Measurements from ENCODE around the gene NCBP3.

NCBP3 gene

DNA sequence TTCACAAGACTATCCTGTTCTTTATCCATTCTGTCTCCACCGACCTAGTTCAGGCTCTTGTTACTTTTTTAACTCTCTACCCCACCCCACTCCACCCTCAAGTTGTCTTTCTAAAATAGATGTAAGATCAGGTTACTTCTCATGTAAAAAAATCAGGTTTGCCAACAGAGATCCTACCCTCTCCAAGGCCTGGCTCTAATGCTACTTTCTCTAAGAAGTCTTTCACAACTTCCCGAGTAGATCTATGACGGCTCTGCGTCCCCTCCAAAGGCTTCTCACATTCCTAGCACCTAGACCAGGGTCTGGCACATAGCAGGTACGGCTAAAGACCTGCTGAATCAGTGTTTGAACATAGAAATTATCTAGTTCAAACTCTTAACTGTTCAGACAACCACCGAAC is 30.9 kb downstream of the NCBP3 start:
- no peak overlapping the region for H3K4me3 ChIP-seq (replicated peaks; ENCODE audit: low read depth, low read length)
- no peak for DNase-seq (ENCODE audit: extremely low read depth, low read depth)
- TF ChIP-seq CTCF (IDR thresholded peaks at IDR 0.05; ENCODE audit: low read depth, low read length, missing control alignments), result no peak

DNA sequence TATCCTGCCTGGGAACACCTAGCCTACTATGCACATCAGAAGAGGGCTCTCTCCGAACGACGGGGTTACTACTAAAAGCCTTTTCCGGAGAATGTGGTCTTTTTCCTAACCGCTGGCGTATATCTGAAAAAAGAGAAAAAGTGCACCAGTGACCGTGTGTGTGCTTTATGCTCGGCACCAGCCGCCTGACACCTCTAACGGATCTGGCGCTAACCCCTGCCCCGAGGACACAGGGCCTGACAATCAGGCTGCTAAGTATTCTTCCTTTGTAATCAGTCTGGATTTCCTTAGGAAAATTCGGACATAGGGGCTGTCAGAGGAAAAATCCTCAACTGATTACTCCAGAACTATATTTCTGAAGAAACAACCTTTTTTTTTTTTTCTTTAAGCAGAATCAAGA is 31.7 kb downstream of the NCBP3 start:
- H3K4me3 ChIP-seq (replicated peaks; ENCODE audit: low read depth, low read length), result no peak overlapping the region
- TF ChIP-seq CTCF (IDR thresholded peaks at IDR 0.05; ENCODE audit: low read depth, low read length, missing control alignments), result no peak
- no peak for DNase-seq (ENCODE audit: extremely low read depth, low read depth)

GRCh38 chr17:3813171-3813570 is 32.9 kb downstream of the NCBP3 start:
- no peak for DNase-seq (ENCODE audit: extremely low read depth, low read depth)
- no peak overlapping the region for H3K4me3 ChIP-seq (replicated peaks; ENCODE audit: low read depth, low read length)
- TF ChIP-seq CTCF (IDR thresholded peaks at IDR 0.05; ENCODE audit: low read depth, low read length, missing control alignments), result no peak

DNA sequence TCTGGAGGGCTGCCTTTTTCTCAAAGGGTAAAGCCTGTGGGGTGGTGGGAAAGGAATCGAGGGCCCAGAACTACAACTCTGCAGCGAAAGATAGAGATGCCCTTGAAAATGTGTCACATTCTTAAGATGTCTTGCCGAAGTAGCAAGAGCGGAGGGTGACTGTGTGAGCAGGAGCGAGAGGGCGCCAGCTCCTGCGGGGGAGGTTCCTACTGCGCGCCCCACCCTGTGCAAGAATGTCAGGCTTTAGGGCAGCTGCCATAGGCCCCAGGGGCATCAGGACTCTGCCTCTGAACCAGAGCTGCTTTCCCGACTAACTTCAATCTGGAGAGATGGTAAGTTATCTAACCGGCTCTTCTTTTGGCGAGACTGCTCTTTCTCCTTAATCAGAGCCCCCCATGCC is 33.3 kb downstream of the NCBP3 start:
- DNase-seq (ENCODE audit: extremely low read depth, low read depth), result no peak
- no peak overlapping the region for H3K4me3 ChIP-seq (replicated peaks; ENCODE audit: low read depth, low read length)
- TF ChIP-seq CTCF (IDR thresholded peaks at IDR 0.05; ENCODE audit: low read depth, low read length, missing control alignments), result no peak

- no peak for TF ChIP-seq CTCF (IDR thresholded peaks at IDR 0.05; ENCODE audit: low read depth, low read length, missing control alignments)
These were observed 33.8 kb downstream of the NCBP3 start for GRCh38 chr17:3812284-3812683.

DNA sequence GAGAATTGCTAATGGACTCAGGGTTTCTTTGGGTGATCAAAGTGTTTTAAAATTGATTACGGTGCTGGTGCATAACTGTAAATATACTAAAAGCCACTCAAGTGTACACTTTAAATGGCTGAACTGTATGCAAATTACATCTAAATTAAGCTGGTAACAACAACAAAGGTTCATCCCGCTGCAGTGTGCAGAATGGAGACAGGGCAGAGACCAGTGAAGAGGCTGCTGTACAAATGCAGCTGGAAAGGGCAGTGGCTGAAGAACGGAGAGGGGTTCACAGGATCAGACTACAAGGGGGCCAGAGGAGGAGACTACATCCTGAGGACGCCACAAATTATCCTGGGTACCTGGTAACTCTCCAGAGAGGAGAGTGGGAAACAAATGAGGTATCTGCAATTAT is 36.0 kb downstream of the NCBP3 start:
- no peak for TF ChIP-seq CTCF (IDR thresholded peaks at IDR 0.05; ENCODE audit: low read depth, low read length, missing control alignments)
- no peak for DNase-seq (ENCODE audit: extremely low read depth, low read depth)
- H3K4me3 ChIP-seq (replicated peaks; ENCODE audit: low read depth, low read length), result no peak overlapping the region

More at GRCh38 chr17:3812284-3812683, 33.8 kb downstream of the NCBP3 start:
- H3K4me3 ChIP-seq (replicated peaks; ENCODE audit: low read depth, low read length), result no peak overlapping the region
- no peak for DNase-seq (ENCODE audit: extremely low read depth, low read depth)

DNA sequence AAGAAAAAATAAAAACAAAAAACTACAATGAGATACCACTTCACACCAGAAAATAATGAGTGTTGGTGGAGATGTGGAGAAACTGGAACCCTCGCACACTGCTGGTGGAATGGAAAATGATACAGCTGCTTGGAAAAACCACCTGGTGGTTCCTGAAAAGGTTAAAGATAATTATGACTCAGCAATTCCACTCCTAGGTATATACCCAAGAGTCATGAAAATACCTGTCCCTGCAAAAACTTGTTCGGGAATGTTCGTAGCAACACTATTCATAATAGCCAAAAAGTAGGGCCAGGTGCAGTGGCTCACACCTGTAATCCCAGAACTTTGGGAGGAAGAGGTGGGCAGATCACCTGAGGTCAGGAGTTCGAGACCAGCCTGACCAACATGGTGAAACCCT is 36.9 kb downstream of the NCBP3 start:
- DNase-seq (ENCODE audit: extremely low read depth, low read depth), result no peak
- no peak overlapping the region for H3K4me3 ChIP-seq (replicated peaks; ENCODE audit: low read depth, low read length)
- no peak for TF ChIP-seq CTCF (IDR thresholded peaks at IDR 0.05; ENCODE audit: low read depth, low read length, missing control alignments)
